Pancreas (tissue), 10 donors: ENCODE measurements around the gene BRD7. TPM values are rescaled to one million over a fixed set of nuclear protein-coding genes. Genes with fewer than 3 reads are reported as not detected.

Experiments used
- ATAC-seq, 4 donors: fragments of 200-7000 bp; cut with Tn5 transposase; one replicate each; pipeline versions ENCODE4 v1.8.0 to v1.9.1; 2020; ENCODE audit warnings: mild to moderate bottlenecking in 4 of 4, moderate library complexity in 4 of 4
- DNase-seq, 6 donors: peaks; one replicate each; pipeline ENCODE4 v3.0.0-alpha.2; 2020
- FAIRE-seq: peaks from 2 replicates; lab custom pipeline; 2012; peaks lifted over from hg19 to GRCh38; lab: Jason Lieb, UNC
- H3K27ac ChIP-seq, 4 donors: fragments of 200-600 bp; sonication (generic); 1 replicate in 3 of 4; 2 replicates in 1 of 4; pipeline versions ENCODE4 v1.5.0 to v1.8.0; 2020
- H3K27me3 ChIP-seq, 4 donors: fragments of 200-600 bp; one replicate each; pipeline ENCODE4 v1.8.0; 2021
- H3K36me3 ChIP-seq, 3 donors: fragments of 200-600 bp; sonication (generic) in 1 of 3; one replicate each; pipeline versions ENCODE4 v1.5.0 to v1.8.0; 2020 to 2021
- H3K4me1 ChIP-seq, 3 donors: fragments of 200-600 bp; one replicate each; pipeline ENCODE4 v1.8.0; 2021
- H3K4me3 ChIP-seq, 4 donors: fragments of 200-600 bp; sonication (generic) in 2 of 4; one replicate each; pipeline versions ENCODE4 v1.5.0 to v1.8.0; 2020 to 2021
- H3K9me3 ChIP-seq, 4 donors: fragments of 200-600 bp; one replicate each; pipeline ENCODE4 v1.8.0; 2021
- CTCF ChIP-seq, 4 donors: fragments of 200-600 bp; sonication (generic) in 3 of 4; IDR thresholded peaks; one replicate each; pipeline versions ENCODE4 v1.5.0 to v1.8.0; 2021; ENCODE audit warnings: antibody characterized with exemption in 4 of 4
- WGBS, 2 donors: extraction: QIAGEN DNeasy Blood & Tissue Kit; methylation state at CpG; one replicate each; pipeline ENCODE4 v1.1.7; 2013; 5-methylcytosine and 5-hydroxymethylcytosine counted together
- intact Hi-C, 3 donors: fragments of 100-400 bp; cut with DNase I; formaldehyde crosslinking; loops; one replicate each; pipeline versions ENCODE4 v1.11.1 to v1.14.2; 2022
- polyA plus RNA-seq, 2 donors: library from polyadenylated mRNA; stranded (reverse); fragments of 200-250 nt; gene quantifications; one replicate each; pipeline ENCODE4 v1.2.3, GENCODE V29; 2013
- total RNA-seq, 6 donors: library from RNA; stranded (reverse); fragmentation: NEBNext Ultra II Directional in 4 of 6; extraction: Animal tissue kit (Norgen Biotek cat#: 25700) in 4 of 6; gene quantifications; one replicate each; pipeline versions ENCODE4 v1.2.1 to v1.2.4, GENCODE V29; 2021 to 2023
- donor health status: healthy with polysubstance abuse.
- donor health status: DM: no; HTN: no; CAD: no; lungs with moderate emphysema.
- donor health status: DM: no; HTN: no; CAD: no.
- donor health status: control.
- donor health status: control.
- donor health status: Bipolar disorder and iron deficiency.
- donor health status: DM: yes; HTN: yes; CAD: no.
- donor health status: DM: no; HTN: no; CAD: no.
- donor health status: DM: no; HTN: no; CAD: no.
- donor health status: DM: yes; HTN: yes; CAD: no.

The BRD7 gene
- total and polyA plus RNA-seq, 8 donors: 23.4 to 40.4 (median 32.4) TPM

- intact Hi-C loops: no loop called here
- FAIRE-seq (no peak), DNase-seq (peak in 2 of 6 donors; percentile 10 to 50), ATAC-seq (no peak)
- TF ChIP-seq CTCF (IDR thresholded peaks at IDR 0.05): no peak
- H3K27ac ChIP-seq: no peak overlapping the region
- no peak overlapping the region for H3K4me3 ChIP-seq
- no peaks in the 10 kb centered on the region for H3K4me1 ChIP-seq
- H3K9me3 ChIP-seq: no peaks in the 10 kb centered on the region
- H3K36me3 ChIP-seq: no peaks in the 10 kb centered on the region
- 90 to 95% methylated on average over 25 of the region's 25 CpGs for WGBS, 2 donors
- H3K27me3 ChIP-seq: no peaks in the 10 kb centered on the region
Observed at GRCh38 chr16:50304467-50305440, 64.0 kb downstream of the BRD7 start.

DNA sequence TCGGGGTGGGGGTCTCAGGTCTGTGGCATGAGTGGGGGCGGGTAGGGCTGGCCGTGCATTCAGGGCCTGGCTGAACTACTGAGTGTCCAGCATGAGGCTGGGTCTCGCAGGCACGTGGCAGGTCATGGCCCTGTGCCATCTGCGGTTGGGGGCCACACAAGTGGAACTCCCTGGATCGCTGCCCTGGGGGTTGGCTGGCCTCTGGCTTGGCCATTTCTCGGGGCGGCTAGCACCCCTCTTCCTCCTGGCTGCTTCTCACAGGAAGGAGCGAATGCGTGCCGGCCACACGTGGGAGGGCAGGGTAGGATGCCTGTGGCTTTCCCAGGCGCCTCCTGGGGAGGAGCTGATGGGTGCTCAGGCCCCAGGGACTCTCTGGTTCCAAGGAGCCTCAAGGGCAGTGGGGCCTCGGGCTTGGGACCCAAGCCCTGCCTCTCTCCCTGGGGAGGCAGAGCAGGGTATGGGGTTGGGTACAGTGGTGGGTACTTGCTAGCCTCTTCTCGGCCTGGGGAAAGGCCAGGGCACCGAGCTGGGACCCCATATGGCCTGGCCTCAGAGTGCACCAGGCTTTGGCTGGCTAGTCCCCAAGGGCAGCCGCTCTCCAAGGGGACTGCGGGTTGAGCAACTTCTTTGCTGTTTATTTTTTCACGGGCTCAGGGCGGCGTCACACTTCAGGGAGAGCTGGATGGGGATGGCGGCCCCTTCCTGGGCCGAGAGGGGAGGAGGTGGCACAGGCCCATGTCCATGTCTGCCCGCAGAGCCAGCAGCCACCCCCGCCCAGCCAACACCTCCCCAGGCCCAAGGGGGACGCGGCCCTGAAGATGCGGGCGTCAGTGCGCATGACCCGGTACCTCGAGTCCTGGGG, 65.0 kb downstream of the BRD7 start:
- 84 to 86% methylated on average over 30 to 33 of the region's 33 CpGs for WGBS, 2 donors
- ATAC-seq: no peak

DNA sequence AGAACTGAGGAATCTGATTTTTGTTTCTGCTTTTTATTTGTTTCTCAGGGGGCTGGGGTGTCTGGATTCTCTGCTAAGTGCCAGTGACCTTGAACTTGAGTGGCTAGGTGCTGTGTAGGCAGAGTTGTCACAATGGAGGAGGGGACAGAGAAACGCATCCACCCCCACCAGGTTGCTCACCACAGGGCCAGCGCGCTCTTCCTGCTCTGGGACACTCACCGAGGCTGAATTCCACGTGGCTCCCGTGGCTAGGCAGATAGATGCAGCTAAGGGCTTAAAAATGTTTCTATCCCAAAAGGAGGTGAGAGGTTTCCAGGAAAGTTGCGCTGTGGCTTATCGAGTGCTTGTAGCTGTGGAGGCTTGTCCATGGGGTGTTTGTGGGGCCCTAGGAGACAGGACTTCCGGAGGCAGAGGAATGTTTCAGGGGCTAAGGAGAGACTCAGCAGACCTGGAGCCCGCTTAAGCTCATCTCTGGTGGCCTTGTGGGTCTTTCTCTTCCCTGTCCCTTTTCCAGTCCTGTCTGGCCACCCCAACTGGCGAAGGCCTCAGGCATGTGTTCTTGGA, 65.7 kb downstream of the BRD7 start:
- peak in 2 of 6 donors; percentile 6 to 35 for DNase-seq
- H3K36me3 ChIP-seq: no peaks in the 10 kb centered on the region
- H3K9me3 ChIP-seq: no peaks in the 10 kb centered on the region
- no peak overlapping the region for H3K27ac ChIP-seq
- intact Hi-C loops: no loop called here
- ATAC-seq: no peak
- WGBS, 2 donors: 84 to 91% methylated on average over 11 of the region's 11 CpGs
- no peaks in the 10 kb centered on the region for H3K4me1 ChIP-seq
- H3K4me3 ChIP-seq: no peak overlapping the region
- H3K27me3 ChIP-seq: no peaks in the 10 kb centered on the region
- TF ChIP-seq CTCF (IDR thresholded peaks at IDR 0.05): no peak
- no peak for FAIRE-seq

More for the DNA sequence above, 65.0 kb downstream of the BRD7 start:
- intact Hi-C loops: no loop called here
- no peak for FAIRE-seq
- Histone ChIP-seq H3K9me3 (no peaks in the 10 kb centered on the region), H3K4me3 (no peak overlapping the region), H3K27me3 (no peaks in the 10 kb centered on the region), H3K4me1 (no peaks in the 10 kb centered on the region), H3K27ac (no peak overlapping the region), H3K36me3 (no peaks in the 10 kb centered on the region)
- DNase-seq: peak in 2 of 6 donors; percentile 11 to 51
- TF ChIP-seq CTCF (IDR thresholded peaks at IDR 0.05): no peak

DNA sequence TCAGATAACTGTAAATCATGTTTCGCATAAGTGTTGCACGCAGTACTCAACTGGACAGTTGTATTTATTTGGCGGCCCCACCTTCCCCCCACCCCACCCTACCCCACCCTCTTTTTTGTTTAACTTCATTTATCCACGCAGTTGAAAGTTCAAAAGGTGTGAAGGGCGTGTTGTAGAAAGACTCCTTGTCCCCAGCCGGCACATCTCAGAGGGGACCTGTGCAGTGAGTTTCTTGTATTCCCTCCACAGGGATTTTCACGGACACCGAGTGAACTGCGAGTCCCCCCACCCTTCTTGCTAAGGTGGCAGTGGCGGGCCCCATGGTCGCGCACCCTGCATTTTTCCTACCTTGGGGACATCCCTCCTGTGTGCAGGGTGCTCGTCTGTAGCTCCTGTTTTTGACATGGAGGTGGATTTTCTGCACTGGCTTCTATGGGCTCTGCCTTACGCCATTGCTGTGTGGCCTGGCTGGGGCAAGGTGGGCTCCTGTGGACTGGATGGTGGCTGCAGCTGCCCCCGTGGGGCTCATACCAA, 66.2 kb downstream of the BRD7 start:
- FAIRE-seq (no peak), ATAC-seq (no peak), DNase-seq (peak in 1 of 6 donors; percentile 33)
- WGBS, 2 donors: 81 to 85% methylated on average over 15 of the region's 15 CpGs
- no peaks in the 10 kb centered on the region for H3K27me3 ChIP-seq
- intact Hi-C loops: no loop called here
- no peak overlapping the region for H3K27ac ChIP-seq
- no peak for TF ChIP-seq CTCF (IDR thresholded peaks at IDR 0.05)
- no peak overlapping the region for H3K4me3 ChIP-seq
- no peaks in the 10 kb centered on the region for H3K9me3 ChIP-seq
- no peaks in the 10 kb centered on the region for H3K36me3 ChIP-seq
- H3K4me1 ChIP-seq: no peaks in the 10 kb centered on the region
